ENCODE data around the gene PPP2R3B.

DNA sequence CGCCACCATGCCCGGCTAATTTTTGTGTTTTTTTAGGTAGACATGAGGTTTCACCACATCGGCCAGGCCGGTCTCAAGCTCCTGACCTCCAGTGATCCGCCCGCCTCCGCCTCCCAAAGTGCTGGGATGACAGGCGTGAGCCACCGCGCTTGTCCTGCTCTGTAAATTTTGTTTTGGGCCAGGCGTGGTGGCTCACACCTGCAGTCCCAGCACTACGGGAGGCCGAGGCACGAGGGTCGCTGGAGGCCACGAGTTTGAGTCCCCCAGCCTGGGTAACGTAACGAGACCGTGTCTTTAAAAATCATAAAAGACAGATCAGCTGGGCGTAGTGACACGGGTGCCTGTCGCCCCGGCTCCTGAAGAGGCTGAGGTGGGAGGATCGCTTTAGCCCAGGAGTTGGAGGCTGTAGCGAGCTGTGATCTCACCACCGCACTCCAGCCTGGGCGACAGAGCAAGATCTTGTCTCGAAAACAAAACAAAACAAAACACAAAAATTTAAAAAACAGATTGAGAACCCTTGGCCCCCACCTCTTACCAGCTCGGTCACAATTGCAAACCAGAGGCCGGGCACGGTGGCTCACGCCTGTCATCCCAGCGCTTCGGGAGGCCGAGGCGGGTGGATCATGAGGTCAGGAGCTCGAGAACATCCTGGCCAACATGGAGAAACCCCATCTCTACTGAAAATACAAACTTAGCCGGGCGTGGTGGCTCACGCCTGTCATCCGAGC is 34.0 kb upstream of the PPP2R3B start:
- TF ChIP-seq CTCF (conservative IDR thresholded peaks at IDR 0.05 in 1 of 2, IDR thresholded peaks at IDR 0.05 in 1 of 2; ENCODE audit: extremely low read depth in 1 of 2, insufficient read depth in 1 of 2, low read depth in 1 of 2, low read length in 2 of 2) (no peak), EZH2 (IDR thresholded peaks at IDR 0.05; ENCODE audit: borderline replicate concordance, low read length) (no peak)

All from mammary epithelial cell (primary cell).